DMS79 treated with DMSO at 0.1 percent for 48 hours (cell line): ENCODE measurements around the gene OR56A1.

Source experiments
- DNase-seq: peaks from one replicate; lab custom pipeline; 2025; lab: John Stamatoyannopoulos, UW

Gene OR56A1

GRCh38 chr11:5989203-5989602, 41.4 kb downstream of the OR56A1 start:
- DNase-seq: no peak

GRCh38 chr11:5986885-5987284, 43.7 kb downstream of the OR56A1 start, which contains the start of gene OR52L1:
OR52L1 (minus strand) TSS chr11:5986985; CDS start chr11:5986930, 55 bp downstream.
- DNase-seq: no peak

DNA sequence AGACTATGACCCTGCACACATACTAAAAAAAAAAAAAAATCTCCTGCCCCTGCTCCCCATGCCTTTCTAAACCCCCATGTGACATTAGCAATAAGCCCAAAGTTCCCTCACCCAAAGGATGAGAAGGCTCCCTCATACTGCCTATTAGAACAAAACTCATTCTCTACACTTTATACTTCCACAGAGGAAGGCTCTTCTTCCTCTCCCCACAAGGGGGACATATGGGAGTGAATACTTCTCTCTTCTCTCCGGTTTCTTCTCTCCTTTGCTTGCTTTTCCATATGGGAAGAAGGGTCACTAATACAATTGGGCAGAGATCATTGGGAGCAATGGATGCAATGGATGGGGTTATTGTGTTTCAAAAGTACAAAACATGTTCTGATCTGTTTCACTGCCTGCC, 47.1 kb downstream of the OR56A1 start:
- DNase-seq: no peak

DNA sequence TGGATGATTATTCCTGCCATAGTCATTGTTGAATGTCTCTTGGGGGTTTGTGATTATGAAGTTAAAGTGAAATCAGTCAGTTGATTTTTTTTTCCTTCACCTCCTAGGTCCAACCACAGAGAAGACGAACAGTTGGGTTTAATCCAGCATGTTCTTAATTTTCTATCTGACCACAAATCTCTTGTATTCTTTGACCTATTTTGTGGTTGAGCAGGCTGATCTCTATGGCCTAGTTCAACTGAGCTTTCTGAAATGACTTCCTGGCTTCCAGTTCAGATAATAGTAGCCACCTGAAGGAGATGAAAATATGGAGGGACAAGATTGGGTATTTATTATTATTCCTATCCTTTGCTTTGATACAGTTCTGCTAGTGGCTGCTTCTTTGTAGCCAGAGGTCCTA, 57.0 kb downstream of the OR56A1 start:
- no peak for DNase-seq
